ENCODE measurements around the gene HOXC13.
A peak's percentile ranks its signal among the peaks of the same experiment; 100 is the strongest.

HOXC13 gene

GRCh38 chr12:53986686-53987483 is 48.3 kb downstream of the HOXC13 start:
- no peaks in the 10 kb centered on the region for H3K9me3 ChIP-seq (ENCODE audit: control insufficient read depth, insufficient read depth, low read length)
- H3K4me1 ChIP-seq (ENCODE audit: control insufficient read depth, low read length): peaks cover 55% of the 10 kb centered on the region
- H3K4me3 ChIP-seq (ENCODE audit: low read length): no peak overlapping the region
- H4K20me1 ChIP-seq (ENCODE audit: control insufficient read depth, insufficient read depth, low read depth, low read length): peaks cover 6% of the 10 kb centered on the region; the same call in 1 of the 2 replicates
- H3K79me2 ChIP-seq (ENCODE audit: control insufficient read depth, low read length): no peaks in the 10 kb centered on the region
- H3K27ac ChIP-seq (ENCODE audit: low read depth, low read length): no peak overlapping the region
- peaks cover 89% of the 10 kb centered on the region for H3K27me3 ChIP-seq (ENCODE audit: control insufficient read depth, low read length)
- no peaks in the 10 kb centered on the region for H3K36me3 ChIP-seq (ENCODE audit: control insufficient read depth, low read length)
- TF ChIP-seq EZH2phosphoT487 (IDR thresholded peaks at IDR 0.05; ENCODE audit: borderline replicate concordance, low read length) (no peak), CTCF (IDR thresholded peaks at IDR 0.05; ENCODE audit: low read depth, low read length, poor library complexity, severe bottlenecking) (no peak)
- H3K9me2 ChIP-seq (replicated peaks; ENCODE audit: control insufficient read depth, low read length): no peaks in the 10 kb centered on the region
- H3F3A ChIP-seq (ENCODE audit: control insufficient read depth, insufficient read depth): 0 out of 2 replicates have a peak, but pooled peaks cover 2% of the 10 kb centered on the region
- H3K4me2 ChIP-seq (ENCODE audit: low read length): no peak overlapping the region

- Histone ChIP-seq H3K36me3 (ENCODE audit: control insufficient read depth, low read length) (no peaks in the 10 kb centered on the region), H4K20me1 (ENCODE audit: control insufficient read depth, insufficient read depth, low read depth, low read length) (peaks cover 6% of the 10 kb centered on the region; the same call in 1 of the 2 replicates), H3K9me3 (ENCODE audit: control insufficient read depth, insufficient read depth, low read length) (no peaks in the 10 kb centered on the region), H3F3A (ENCODE audit: control insufficient read depth, insufficient read depth) (0 out of 2 replicates have a peak, but pooled peaks cover 2% of the 10 kb centered on the region), H3K9me2 (replicated peaks; ENCODE audit: control insufficient read depth, low read length) (no peaks in the 10 kb centered on the region), H3K27ac (ENCODE audit: low read depth, low read length) (no peak overlapping the region), H3K4me2 (ENCODE audit: low read length) (no peak overlapping the region), H3K4me1 (ENCODE audit: control insufficient read depth, low read length) (peaks cover 55% of the 10 kb centered on the region), H3K4me3 (ENCODE audit: low read length) (no peak overlapping the region), H3K27me3 (ENCODE audit: control insufficient read depth, low read length) (peaks cover 92% of the 10 kb centered on the region), H3K79me2 (ENCODE audit: control insufficient read depth, low read length) (no peaks in the 10 kb centered on the region)
- no peak for TF ChIP-seq CTCF (IDR thresholded peaks at IDR 0.05; ENCODE audit: low read depth, low read length, poor library complexity, severe bottlenecking)
- 0 out of 2 replicates have a peak, but pooled peaks have one; percentile 53 for TF ChIP-seq EZH2phosphoT487 (IDR thresholded peaks at IDR 0.05; ENCODE audit: borderline replicate concordance, low read length)
Measured at GRCh38 chr12:53987787-53988230, 49.2 kb downstream of the HOXC13 start.

- H3K9me2 ChIP-seq (replicated peaks; ENCODE audit: control insufficient read depth, low read length): no peaks in the 10 kb centered on the region
- H3F3A ChIP-seq (ENCODE audit: control insufficient read depth, insufficient read depth): 0 out of 2 replicates have a peak, but pooled peaks cover 2% of the 10 kb centered on the region
- H3K4me2 ChIP-seq (ENCODE audit: low read length): peak overlapping the region; percentile 63
- H3K27me3 ChIP-seq (ENCODE audit: control insufficient read depth, low read length): peaks cover 92% of the 10 kb centered on the region
- no peak overlapping the region for H3K27ac ChIP-seq (ENCODE audit: low read depth, low read length)
- TF ChIP-seq EZH2phosphoT487 (IDR thresholded peaks at IDR 0.05; ENCODE audit: borderline replicate concordance, low read length) (no peak), CTCF (IDR thresholded peaks at IDR 0.05; ENCODE audit: low read depth, low read length, poor library complexity, severe bottlenecking) (no peak)
- no peaks in the 10 kb centered on the region for H3K36me3 ChIP-seq (ENCODE audit: control insufficient read depth, low read length)
- H3K4me1 ChIP-seq (ENCODE audit: control insufficient read depth, low read length): peaks cover 50% of the 10 kb centered on the region
- H3K9me3 ChIP-seq (ENCODE audit: control insufficient read depth, insufficient read depth, low read length): no peaks in the 10 kb centered on the region
- no peaks in the 10 kb centered on the region for H3K79me2 ChIP-seq (ENCODE audit: control insufficient read depth, low read length)
- peaks cover 6% of the 10 kb centered on the region; the same call in 1 of the 2 replicates for H4K20me1 ChIP-seq (ENCODE audit: control insufficient read depth, insufficient read depth, low read depth, low read length)
- H3K4me3 ChIP-seq (ENCODE audit: low read length): peak overlapping the region; percentile 21; the same call in 1 of the 2 replicates
Measured at GRCh38 chr12:53988541-53989226, 50.1 kb downstream of the HOXC13 start.

Measured in DOHH2 (cell line).